ENCODE results near the gene NT5C1A. TPM values are rescaled to one million over a fixed set of nuclear protein-coding genes. Genes with fewer than 3 reads are reported as not detected.

The NT5C1A gene
- total and polyA plus RNA-seq, 2 experiments from 2014 or later: 0.16 TPM; not detected in 1

DNA sequence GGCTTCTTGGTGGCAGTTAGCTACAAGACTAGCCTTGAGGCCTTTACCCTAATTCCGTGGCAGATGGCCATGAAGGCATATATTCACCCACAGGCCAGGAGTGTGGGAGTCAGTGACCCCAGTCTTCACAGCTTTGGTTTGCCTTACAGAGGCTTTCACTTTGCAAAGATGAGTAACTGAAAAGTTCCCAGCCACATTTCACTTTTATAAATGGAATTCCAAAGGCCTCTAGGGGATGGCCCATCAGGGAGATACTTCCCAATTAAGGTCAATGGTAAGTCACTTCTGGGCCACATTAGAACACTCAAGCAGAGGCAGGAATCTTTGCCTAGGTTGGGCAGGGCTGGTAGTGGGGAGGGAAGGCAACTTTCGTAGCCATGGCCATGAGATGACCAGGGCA lies 19.4 kb downstream of the NT5C1A start:
- peaks cover 41% of the 10 kb centered on the region for H3K27me3 ChIP-seq
- DNase-seq (ENCODE audit: low read depth in 1 of 2, low spot score in 1 of 2): no peak
- H3K27ac ChIP-seq: no peak overlapping the region
- H3K36me3 ChIP-seq: no peaks in the 10 kb centered on the region
- H3K4me3 ChIP-seq: no peak overlapping the region
- no peaks in the 10 kb centered on the region for H3K4me1 ChIP-seq (ENCODE audit: low read depth)
- TF ChIP-seq, protein P1, sequence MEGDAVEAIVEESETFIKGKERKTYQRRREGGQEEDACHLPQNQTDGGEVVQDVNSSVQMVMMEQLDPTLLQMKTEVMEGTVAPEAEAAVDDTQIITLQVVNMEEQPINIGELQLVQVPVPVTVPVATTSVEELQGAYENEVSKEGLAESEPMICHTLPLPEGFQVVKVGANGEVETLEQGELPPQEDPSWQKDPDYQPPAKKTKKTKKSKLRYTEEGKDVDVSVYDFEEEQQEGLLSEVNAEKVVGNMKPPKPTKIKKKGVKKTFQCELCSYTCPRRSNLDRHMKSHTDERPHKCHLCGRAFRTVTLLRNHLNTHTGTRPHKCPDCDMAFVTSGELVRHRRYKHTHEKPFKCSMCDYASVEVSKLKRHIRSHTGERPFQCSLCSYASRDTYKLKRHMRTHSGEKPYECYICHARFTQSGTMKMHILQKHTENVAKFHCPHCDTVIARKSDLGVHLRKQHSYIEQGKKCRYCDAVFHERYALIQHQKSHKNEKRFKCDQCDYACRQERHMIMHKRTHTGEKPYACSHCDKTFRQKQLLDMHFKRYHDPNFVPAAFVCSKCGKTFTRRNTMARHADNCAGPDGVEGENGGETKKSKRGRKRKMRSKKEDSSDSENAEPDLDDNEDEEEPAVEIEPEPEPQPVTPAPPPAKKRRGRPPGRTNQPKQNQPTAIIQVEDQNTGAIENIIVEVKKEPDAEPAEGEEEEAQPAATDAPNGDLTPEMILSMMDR (IDR thresholded peaks at IDR 0.05; ENCODE audit: low read depth, low read length): no peak
- H3K9me3 ChIP-seq (ENCODE audit: low read depth): no peaks in the 10 kb centered on the region

DNA sequence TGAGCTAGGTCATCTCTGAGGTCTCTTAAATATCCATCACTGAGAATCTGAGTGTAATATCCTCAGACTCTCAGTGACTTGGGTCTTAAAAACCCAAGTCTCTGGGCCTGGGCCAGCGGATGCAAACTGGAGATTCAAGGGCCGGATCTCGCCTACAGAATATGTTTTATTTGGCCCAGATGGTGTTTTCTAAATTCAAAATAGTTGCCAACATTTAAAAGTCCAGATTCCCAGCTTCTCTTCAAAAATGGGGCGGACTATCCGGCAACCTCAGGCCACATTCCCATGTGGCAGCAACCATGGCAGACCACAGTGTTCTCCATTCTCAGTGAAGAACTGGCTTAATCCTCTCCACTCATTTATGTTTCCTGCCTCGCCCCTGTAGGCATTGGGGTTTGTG lies 19.8 kb downstream of the NT5C1A start:
- TF ChIP-seq, protein P1 (IDR thresholded peaks at IDR 0.05; ENCODE audit: low read depth, low read length): no peak
- DNase-seq (ENCODE audit: low read depth in 1 of 2, low spot score in 1 of 2): no peak
- Histone ChIP-seq H3K9me3 (ENCODE audit: low read depth) (no peaks in the 10 kb centered on the region), H3K36me3 (no peaks in the 10 kb centered on the region), H3K27me3 (peaks cover 36% of the 10 kb centered on the region), H3K4me1 (ENCODE audit: low read depth) (no peaks in the 10 kb centered on the region), H3K27ac (no peak overlapping the region), H3K4me3 (no peak overlapping the region)

DNA sequence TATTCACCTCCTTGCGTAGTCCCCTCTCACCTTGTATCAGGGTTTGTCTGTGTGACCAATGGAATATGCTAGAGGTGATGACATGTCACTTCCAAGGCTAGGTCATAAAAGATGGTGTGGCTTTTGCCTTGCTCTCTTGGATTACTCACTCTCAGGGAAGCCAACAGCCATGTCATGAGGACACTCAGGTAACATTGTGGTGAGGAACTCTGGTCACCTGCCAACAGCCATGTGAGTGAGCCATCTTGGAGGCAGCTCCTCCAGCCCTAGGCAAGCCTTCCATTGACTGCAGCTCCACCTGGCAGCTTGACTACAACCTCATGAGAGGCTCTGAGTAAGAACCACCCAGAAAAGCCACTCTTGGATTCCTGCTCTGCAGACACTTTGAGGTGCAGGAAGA lies 21.5 kb downstream of the NT5C1A start:
- peaks cover 22% of the 10 kb centered on the region for H3K27me3 ChIP-seq
- no peak for DNase-seq (ENCODE audit: low read depth in 1 of 2, low spot score in 1 of 2)
- H3K4me1 ChIP-seq (ENCODE audit: low read depth): peaks cover 9% of the 10 kb centered on the region
- H3K9me3 ChIP-seq (ENCODE audit: low read depth): no peaks in the 10 kb centered on the region
- no peaks in the 10 kb centered on the region for H3K36me3 ChIP-seq
- H3K4me3 ChIP-seq: no peak overlapping the region
- no peak overlapping the region for H3K27ac ChIP-seq
- TF ChIP-seq, protein P1 (IDR thresholded peaks at IDR 0.05; ENCODE audit: low read depth, low read length): no peak

DNA sequence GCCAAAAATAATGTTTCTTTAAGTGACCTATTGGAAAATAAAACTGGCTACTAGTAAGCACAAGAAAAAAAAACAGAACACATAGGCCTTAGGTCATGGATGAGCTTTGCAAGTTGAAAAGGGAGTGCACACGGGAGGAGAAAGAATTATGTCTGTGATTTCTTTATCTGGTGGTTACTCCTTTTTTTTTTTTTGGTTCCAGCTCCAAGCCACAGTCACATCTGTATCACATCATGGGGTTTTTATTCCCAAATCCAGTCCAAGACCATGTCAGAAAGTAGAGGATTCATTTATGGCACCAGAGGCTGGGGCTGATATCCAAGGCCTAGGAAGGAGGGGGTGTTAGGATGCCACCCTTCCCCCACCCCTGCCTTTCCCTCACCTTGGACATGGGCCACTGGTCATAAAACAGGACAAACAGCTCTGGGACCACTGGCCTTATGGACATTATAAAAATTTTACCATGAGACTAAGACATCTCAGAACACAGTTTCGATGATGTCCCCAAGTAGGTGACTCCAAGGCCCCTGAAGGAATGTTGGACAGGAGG lies 22.2 kb downstream of the NT5C1A start:
- H3K27ac ChIP-seq: no peak overlapping the region
- H3K4me1 ChIP-seq (ENCODE audit: low read depth): peaks cover 9% of the 10 kb centered on the region
- no peaks in the 10 kb centered on the region for H3K36me3 ChIP-seq
- peaks cover 15% of the 10 kb centered on the region for H3K27me3 ChIP-seq
- H3K9me3 ChIP-seq (ENCODE audit: low read depth): no peaks in the 10 kb centered on the region
- DNase-seq (ENCODE audit: low read depth in 1 of 2, low spot score in 1 of 2): no peak
- TF ChIP-seq, protein P1 (IDR thresholded peaks at IDR 0.05; ENCODE audit: low read depth, low read length): no peak
- no peak overlapping the region for H3K4me3 ChIP-seq

DNA sequence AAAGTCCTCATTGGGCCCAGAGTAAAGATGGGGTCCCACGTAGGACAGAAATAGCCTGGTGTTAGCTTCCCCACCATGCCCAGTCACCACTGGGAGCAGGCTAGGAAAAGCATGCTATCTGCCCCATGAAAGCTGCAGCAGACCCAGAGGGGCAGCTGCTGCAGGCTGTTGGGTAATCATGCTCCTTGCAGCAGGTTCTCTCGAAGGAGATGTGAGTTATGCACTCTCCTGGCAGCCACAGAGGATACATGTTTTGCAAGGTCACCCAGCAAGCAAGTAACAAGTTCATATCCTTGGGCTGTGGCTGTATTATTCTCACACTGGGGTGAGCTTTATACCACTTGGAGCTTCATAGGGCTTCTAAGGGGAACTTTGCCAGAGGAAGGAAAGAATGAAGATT lies 23.4 kb downstream of the NT5C1A start:
- TF ChIP-seq, protein P1 (IDR thresholded peaks at IDR 0.05; ENCODE audit: low read depth, low read length): no peak
- Histone ChIP-seq H3K4me1 (ENCODE audit: low read depth) (peaks cover 9% of the 10 kb centered on the region), H3K36me3 (no peaks in the 10 kb centered on the region), H3K27me3 (peaks cover 10% of the 10 kb centered on the region), H3K27ac (no peak overlapping the region), H3K4me3 (no peak overlapping the region), H3K9me3 (ENCODE audit: low read depth) (no peaks in the 10 kb centered on the region)
- peak in 1 of 2 donors; percentile 31 for DNase-seq (ENCODE audit: low read depth in 1 of 2, low spot score in 1 of 2)
